NCI-H69 (cell line): ENCODE results near the gene OR2T4.
A peak's percentile ranks its signal among the peaks of the same experiment; 100 is the strongest.

Experiments
- DNase-seq: peaks from one replicate; lab custom pipeline; 2025; lab: John Stamatoyannopoulos, UW

The OR2T4 gene

DNA sequence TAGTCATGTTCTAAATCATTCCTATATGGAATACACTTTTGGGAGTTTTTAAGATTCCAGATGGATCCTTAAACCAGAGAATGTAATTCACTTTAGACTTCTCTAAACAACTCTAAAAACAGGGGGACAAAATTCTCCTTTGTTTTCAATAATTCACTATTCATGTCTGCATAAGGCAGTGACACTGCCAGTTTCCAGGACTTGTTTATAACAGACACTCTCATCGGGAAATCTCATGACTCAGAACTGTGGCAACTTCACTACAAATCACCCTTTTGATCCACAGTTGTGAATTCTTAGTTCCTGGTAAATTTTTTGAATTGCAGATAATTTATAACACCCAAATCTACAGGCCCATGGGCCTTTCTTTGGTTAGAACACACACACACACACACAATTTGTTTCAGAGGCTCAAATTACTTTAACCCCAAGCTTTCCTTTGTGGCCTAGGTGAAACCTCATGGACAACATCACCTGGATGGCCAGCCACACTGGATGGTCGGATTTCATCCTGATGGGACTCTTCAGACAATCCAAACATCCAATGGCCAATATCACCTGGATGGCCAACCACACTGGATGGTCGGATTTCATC is at the start of gene OR2T4:
Gene OR2T4, plus strand, starts transcription at position 545 of the 595 bp plus-strand sequence. Its CDS starts 0 bp downstream, at position 545.
- DNase-seq, result no peak

DNA sequence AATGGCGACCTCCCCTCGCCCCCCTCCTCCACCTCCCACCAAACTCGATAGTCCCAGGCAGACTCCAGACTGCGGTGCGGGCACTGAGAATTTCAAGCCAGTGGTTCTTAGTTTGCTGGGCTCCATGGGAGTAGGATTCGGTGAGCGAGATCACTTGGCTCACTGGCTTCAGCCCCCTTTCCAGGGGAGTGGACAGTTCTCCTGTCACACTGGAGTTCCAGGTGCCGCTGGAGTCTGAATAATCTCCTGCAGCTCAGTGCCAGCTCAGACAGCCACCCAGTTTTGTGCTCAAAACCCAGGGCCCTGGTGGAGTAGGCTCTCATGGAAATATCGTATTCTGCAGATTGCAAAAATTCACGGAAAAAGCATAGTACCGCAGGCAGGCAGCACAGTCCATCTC is 44.7 kb upstream of the OR2T4 start:
- no peak for DNase-seq

DNA sequence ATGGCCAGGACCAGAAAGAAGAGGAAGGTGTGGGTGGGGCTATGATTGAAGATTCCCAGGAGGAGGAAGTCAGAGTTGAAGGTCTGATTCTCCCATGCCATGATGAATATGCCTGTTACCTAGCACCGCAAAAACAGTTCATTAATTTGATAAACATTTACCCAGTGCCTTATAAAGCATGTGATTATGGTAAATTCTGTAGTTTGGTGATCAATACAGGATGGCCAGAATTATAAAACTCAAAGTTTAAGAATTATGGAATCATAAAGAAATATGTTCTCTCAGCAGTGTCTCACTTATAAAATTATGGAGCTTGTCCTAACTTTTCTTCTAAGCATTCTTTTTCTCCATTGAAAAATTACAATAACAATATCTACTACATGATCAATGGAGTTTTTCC is 37.0 kb upstream of the OR2T4 start, which contains the start of gene OR2M7:
Gene OR2M7, minus strand, starts transcription at position 101 of the 400 bp plus-strand sequence. Its CDS starts 0 bp downstream, at position 101.
- DNase-seq, result no peak

- DNase-seq, result no peak
Observed at GRCh38 chr1:248343451-248343850, 18.0 kb upstream of the OR2T4 start.

DNA sequence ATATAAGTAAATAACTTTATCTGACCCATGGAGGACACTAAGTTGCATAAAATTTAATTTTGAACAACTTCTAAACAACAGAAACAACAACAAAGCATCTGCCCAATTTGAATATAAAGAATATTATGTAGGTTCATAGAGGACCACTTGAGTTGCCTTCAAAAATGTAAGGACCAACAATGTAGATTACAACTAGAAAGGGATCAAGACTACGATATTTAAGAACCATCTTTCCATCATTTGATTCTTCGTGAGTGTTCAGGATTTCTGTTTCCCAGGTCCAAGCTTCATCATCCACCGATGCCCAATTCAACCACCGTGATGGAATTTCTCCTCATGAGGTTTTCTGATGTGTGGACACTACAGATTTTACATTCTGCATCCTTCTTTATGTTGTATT is 13.0 kb upstream of the OR2T4 start, which contains the start of gene OR14C36:
Gene OR14C36, plus strand, starts transcription at position 301 of the 400 bp plus-strand sequence. Its CDS starts 0 bp downstream, at position 301.
- DNase-seq, result no peak

DNA sequence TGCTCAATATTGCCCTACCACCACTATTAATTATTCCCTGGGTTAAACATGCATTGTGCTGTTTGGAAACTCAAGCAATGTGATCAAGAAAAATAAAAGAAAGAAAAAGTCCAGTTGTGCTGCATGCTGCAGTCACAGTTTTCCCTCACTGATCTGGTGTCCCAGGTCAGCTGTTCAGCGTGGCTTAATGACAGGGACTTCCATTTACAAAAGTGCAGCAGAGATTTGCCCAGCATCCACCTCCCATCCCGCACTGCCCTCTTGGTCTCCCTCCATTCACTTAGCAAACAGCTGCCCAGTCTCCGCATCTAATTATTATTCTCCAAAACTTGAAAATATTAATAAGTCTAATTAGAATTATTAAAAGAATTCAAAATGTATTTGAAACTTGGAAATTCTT is 2.0 kb upstream of the OR2T4 start:
- DNase-seq, result no peak

DNA sequence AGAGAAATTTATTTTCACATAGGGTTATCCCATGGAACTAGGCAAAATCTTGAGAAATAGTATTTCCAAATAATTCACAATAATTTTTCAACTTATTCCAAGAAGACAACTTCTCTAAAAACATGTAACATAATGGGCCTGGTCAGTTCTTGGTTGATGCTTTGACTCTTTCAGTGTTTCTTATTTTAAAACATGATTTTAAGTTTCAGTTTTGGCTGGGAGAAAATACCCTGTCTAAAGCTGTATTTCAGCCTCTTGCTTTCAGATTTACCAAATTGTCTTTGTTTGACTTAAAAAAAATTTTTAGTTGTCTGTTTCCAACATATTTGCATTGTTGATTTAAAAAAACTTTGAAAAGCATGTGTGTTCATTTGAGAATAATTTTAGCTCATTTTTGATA is 5.1 kb downstream of the OR2T4 start:
- no peak for DNase-seq

- DNase-seq, result no peak
Observed at GRCh38 chr1:248372394-248372793, 10.9 kb downstream of the OR2T4 start.

GRCh38 chr1:248373761-248374160 is 12.3 kb downstream of the OR2T4 start:
- no peak for DNase-seq

DNA sequence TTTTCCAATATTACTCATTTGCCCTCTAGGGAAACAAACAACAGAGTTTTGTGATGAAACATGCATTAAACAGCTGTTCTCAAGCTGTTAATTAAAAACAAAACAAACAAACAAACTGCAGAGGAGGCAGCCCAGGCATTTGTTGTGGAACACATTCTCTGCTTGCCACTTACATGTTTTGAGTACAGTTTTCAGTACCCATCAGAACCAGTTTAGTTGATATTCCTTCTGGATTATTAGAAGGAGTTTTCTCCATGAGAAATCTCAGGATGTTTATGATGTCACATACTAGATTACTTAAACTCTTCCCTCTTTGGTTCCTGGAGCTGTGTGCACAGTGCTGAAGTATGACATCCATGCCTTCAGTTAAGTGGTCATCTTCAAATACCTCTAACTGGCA is 14.0 kb downstream of the OR2T4 start, which contains the start of gene OR2T6:
Gene OR2T6, plus strand, starts transcription at position 301 of the 400 bp plus-strand sequence. CDS start 11,863 bp downstream, outside the sequence.
- no peak for DNase-seq

DNA sequence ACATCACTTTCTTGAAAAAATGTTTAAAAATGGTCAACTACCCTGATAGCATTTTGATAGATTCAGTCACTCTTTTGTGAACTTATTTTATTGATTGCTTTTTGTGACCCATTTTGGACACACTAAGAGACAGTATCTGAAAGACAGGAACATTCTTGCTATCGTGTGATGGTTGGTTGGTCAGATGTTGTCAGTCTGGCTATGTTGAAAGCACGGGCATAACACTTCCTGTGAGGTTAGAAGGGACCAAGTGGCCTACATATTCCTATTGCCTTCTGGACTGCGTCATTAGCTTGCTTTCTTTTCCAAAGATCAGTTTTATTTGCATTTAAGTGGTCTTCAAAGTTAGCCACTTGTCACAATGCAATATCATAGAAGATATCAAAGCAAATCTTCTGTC is 15.5 kb downstream of the OR2T4 start:
- DNase-seq, result no peak

- DNase-seq, result no peak
Observed at GRCh38 chr1:248380854-248381253, 19.4 kb downstream of the OR2T4 start.

- no peak for DNase-seq
Observed at GRCh38 chr1:248388426-248388825, 27.0 kb downstream of the OR2T4 start.

DNA sequence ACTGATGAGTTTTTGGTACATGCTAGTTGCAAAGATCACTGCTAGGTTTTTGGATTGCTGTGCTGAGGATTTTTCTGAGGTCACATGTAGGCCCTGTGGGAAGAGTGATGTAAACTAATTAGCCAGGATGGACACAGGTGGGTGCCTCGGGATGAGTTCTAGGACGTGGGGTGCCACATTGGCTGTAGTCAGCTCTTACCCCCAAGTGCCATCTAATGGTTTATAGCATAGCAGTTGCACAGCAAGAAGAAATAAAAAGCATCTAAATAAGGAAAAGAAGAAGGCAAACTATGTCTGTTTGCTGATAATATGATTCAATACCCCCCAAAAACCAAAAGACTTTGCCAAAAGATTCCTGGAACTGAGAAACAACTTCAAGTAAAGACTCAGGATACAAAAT is 31.6 kb downstream of the OR2T4 start:
- DNase-seq, result no peak

GRCh38 chr1:248402748-248403147 is 41.3 kb downstream of the OR2T4 start, which contains the start of gene OR2T1:
OR2T1 (plus strand) TSS chr1:248403048; CDS start chr1:248406148, 3,100 bp downstream.
- no peak for DNase-seq

DNA sequence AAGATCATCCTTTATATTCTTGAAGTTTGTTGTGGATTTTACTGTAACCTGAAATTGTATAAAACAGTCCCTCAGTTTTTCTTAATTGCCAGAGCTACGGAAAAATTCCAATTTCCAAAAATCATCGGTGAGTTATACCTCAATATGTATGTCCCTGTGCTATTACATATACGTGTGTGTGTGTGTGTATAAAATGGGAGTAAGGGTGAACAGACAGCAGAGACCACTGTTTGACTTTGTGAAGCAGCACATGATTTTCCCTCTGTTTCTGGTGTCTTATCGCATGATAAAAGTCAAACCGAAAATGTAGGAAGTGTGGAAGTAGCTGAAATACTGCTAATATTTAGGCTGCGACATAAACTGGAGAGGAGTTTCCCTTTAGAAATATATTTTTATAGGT is 42.6 kb downstream of the OR2T4 start:
- peak; percentile 9 for DNase-seq

DNA sequence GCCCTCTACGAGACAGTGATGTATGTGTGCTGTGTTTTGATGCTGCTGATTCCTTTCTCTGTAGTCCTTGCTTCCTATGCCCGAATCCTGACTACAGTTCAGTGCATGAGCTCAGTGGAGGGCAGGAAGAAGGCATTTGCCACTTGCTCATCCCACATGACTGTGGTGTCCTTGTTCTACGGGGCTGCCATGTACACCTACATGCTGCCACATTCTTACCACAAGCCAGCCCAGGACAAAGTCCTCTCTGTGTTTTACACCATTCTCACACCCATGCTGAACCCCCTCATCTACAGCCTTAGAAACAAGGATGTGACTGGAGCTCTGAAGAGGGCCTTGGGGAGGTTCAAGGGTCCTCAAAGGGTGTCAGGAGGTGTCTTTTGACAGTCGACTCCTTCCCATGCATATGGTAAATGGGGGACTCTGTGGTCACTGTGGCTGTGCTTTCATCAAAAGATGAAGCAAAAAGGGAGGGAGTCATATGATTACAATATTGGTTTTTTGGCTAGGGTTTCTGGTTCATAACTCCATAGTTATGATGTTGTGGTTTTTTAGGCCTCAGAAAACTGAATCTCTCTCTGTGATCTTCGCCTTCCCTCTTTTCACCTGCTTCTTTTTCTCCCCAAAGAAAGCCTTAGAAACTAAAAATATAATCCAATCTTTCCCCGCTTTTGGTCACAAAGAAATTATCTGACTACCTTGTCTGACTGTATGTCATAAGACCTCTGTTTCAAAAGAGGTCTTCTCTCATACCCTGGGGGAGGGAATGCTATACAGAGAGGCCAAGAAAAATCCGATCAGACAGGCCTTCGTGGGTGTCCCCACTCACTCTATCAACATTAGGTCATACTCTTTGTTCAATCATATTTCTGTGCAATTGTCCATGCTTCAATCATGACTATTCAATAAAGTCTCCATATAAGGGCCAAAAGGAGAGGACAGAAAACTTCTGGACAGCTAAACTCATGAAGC is 45.5 kb downstream of the OR2T4 start:
- no peak for DNase-seq
